Measurements from ENCODE around the gene SPRED2.

Gene SPRED2

GRCh38 chr2:65309699-65310098, 122.7 kb downstream of the SPRED2 start:
- TF ChIP-seq CSDC2 (CRISPR knock-in tag; IDR thresholded peaks at IDR 0.05) (no peak), ZC3H10 (CRISPR knock-in tag; IDR thresholded peaks at IDR 0.05) (no peak), OSR1 (CRISPR knock-in tag; IDR thresholded peaks at IDR 0.05) (no peak), ZFP30 (CRISPR knock-in tag; IDR thresholded peaks at IDR 0.05) (no peak), TOX (CRISPR knock-in tag; IDR thresholded peaks at IDR 0.05; ENCODE audit: borderline replicate concordance) (no peak), GLIS3 (CRISPR knock-in tag; IDR thresholded peaks at IDR 0.05) (no peak), ZNF565 (CRISPR knock-in tag; conservative IDR thresholded peaks at IDR 0.05; ENCODE audit: low read depth) (no peak), ISL1 (CRISPR knock-in tag; IDR thresholded peaks at IDR 0.05) (no peak)
- no peak for ATAC-seq

- no peak for ATAC-seq
- TF ChIP-seq ZC3H10 (CRISPR knock-in tag; IDR thresholded peaks at IDR 0.05) (no peak), ISL1 (CRISPR knock-in tag; IDR thresholded peaks at IDR 0.05) (no peak), ZNF565 (CRISPR knock-in tag; conservative IDR thresholded peaks at IDR 0.05; ENCODE audit: low read depth) (no peak)
- TF ChIP-seq, protein P1, sequence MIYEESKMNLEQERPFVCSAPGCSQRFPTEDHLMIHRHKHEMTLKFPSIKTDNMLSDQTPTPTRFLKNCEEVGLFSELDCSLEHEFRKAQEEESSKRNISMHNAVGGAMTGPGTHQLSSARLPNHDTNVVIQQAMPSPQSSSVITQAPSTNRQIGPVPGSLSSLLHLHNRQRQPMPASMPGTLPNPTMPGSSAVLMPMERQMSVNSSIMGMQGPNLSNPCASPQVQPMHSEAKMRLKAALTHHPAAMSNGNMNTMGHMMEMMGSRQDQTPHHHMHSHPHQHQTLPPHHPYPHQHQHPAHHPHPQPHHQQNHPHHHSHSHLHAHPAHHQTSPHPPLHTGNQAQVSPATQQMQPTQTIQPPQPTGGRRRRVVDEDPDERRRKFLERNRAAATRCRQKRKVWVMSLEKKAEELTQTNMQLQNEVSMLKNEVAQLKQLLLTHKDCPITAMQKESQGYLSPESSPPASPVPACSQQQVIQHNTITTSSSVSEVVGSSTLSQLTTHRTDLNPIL (CRISPR knock-in tag; IDR thresholded peaks at IDR 0.05; ENCODE audit: low read depth) = no peak
Measured at GRCh38 chr2:65305934-65306333, 126.5 kb downstream of the SPRED2 start.

DNA sequence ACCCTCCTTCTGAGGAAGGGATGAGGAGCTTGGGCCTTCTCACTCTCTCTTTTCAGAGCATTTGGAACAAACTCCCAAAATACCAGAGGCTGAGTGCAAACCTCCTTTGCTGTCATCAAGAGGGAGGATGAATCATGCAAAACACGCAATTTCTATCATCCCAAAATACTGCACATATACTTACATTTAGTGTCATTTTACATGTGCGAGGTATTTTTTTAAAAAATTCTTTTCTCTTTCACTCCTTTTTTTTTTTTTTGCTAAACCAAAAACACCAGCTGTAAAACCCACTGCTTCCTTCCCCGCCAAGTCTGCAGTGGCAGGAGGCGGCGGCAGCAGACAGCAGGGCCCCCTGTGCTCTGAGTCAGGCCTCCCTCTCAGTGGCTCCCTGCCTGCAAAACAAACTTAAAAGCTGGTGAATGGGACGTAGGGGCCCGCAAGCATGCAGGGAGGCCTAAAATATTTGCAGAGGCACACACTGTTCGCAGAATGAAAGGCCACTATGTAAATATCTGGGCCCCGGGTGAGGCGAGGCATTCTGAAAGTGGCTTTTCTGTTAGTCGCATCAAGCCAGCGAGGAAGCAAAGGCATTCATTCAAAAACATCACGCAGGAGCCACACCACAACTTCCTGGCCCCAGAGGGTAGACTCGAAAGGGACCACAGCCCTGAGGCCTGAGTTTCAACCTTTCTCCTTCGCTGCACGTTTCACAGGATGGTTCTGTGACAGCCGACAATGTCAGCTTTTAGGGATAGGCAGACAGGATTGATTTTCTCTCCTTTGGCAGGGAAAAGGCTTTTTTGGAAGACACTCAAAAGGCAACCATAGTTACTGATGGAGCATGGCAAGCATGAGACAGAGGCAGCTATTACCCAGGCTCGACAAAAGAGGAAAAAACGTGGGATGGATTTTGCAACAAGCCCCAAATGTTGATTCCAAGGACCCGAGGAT, 131.4 kb downstream of the SPRED2 start:
- TF ChIP-seq POU6F1 (CRISPR knock-in tag; IDR thresholded peaks at IDR 0.05; ENCODE audit: borderline replicate concordance, low read depth) (no peak), OSR1 (CRISPR knock-in tag; IDR thresholded peaks at IDR 0.05) (no peak), ZNF565 (CRISPR knock-in tag; conservative IDR thresholded peaks at IDR 0.05; ENCODE audit: low read depth) (no peak), ARNTL (CRISPR knock-in tag; IDR thresholded peaks at IDR 0.05; ENCODE audit: borderline replicate concordance, low read depth) (no peak), ISL1 (CRISPR knock-in tag; IDR thresholded peaks at IDR 0.05) (no peak), GLIS3 (CRISPR knock-in tag; IDR thresholded peaks at IDR 0.05) (no peak), RARB (CRISPR knock-in tag; IDR thresholded peaks at IDR 0.05) (no peak), ZFP3 (CRISPR knock-in tag; IDR thresholded peaks at IDR 0.05) (no peak), ZC3H10 (CRISPR knock-in tag; IDR thresholded peaks at IDR 0.05) (no peak), PPARA (CRISPR knock-in tag; IDR thresholded peaks at IDR 0.05; ENCODE audit: borderline replicate concordance) (no peak), ESRRG (CRISPR knock-in tag; IDR thresholded peaks at IDR 0.05) (no peak)
- TF ChIP-seq, protein P1 (CRISPR knock-in tag; IDR thresholded peaks at IDR 0.05; ENCODE audit: low read depth) = no peak
- TF ChIP-seq, protein P2, sequence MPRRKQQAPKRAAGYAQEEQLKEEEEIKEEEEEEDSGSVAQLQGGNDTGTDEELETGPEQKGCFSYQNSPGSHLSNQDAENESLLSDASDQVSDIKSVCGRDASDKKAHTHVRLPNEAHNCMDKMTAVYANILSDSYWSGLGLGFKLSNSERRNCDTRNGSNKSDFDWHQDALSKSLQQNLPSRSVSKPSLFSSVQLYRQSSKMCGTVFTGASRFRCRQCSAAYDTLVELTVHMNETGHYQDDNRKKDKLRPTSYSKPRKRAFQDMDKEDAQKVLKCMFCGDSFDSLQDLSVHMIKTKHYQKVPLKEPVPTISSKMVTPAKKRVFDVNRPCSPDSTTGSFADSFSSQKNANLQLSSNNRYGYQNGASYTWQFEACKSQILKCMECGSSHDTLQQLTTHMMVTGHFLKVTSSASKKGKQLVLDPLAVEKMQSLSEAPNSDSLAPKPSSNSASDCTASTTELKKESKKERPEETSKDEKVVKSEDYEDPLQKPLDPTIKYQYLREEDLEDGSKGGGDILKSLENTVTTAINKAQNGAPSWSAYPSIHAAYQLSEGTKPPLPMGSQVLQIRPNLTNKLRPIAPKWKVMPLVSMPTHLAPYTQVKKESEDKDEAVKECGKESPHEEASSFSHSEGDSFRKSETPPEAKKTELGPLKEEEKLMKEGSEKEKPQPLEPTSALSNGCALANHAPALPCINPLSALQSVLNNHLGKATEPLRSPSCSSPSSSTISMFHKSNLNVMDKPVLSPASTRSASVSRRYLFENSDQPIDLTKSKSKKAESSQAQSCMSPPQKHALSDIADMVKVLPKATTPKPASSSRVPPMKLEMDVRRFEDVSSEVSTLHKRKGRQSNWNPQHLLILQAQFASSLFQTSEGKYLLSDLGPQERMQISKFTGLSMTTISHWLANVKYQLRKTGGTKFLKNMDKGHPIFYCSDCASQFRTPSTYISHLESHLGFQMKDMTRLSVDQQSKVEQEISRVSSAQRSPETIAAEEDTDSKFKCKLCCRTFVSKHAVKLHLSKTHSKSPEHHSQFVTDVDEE (CRISPR knock-in tag; IDR thresholded peaks at IDR 0.05) = no peak
- ATAC-seq = peak; percentile 81

DNA sequence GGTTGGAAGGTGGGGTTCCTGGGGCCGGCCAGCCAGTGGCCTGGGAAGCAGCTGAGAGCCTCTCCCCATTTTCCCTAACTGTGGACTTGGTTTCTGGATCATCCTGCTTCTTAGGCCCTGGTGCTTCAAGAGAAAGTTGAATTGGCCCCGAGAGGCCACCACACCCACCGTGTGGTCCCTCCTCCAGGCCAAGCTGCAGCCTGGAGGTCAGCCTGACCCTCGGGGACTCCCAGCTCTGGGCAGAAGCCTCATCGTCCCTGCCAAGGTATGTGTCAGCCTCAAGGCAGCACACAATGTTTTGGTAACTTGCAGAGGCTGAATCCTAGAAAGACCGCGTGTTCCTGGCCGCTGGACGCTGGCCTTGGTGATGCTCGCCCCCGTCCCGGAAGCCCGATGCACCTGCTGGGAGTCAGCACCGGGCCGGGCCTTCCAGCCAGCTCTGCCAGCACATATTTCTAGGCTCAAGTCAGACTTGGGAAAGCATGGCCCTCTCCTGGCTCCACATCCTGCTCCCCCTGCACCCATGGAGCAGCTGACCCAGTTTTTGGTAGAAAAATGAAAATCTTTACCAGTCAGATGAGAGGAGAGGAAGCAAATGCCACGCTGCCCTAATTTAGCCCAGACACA, 132.2 kb downstream of the SPRED2 start:
- TF ChIP-seq TCF4 (CRISPR knock-in tag; IDR thresholded peaks at IDR 0.05; ENCODE audit: borderline replicate concordance) (no peak), ZFP3 (CRISPR knock-in tag; IDR thresholded peaks at IDR 0.05) (no peak), POU6F1 (CRISPR knock-in tag; IDR thresholded peaks at IDR 0.05; ENCODE audit: borderline replicate concordance, low read depth) (no peak), RARB (CRISPR knock-in tag; IDR thresholded peaks at IDR 0.05) (no peak), ZC3H10 (CRISPR knock-in tag; IDR thresholded peaks at IDR 0.05) (no peak), ZFP30 (CRISPR knock-in tag; IDR thresholded peaks at IDR 0.05) (no peak), PPARA (CRISPR knock-in tag; IDR thresholded peaks at IDR 0.05; ENCODE audit: borderline replicate concordance) (no peak), GLIS3 (CRISPR knock-in tag; IDR thresholded peaks at IDR 0.05) (no peak)
- peak; percentile 43 for ATAC-seq

Measured in SK-N-SH treated with all-trans-retinoic acid at 6 μM for 48 hours (cell line).